ENCODE data around the gene RPA3.

The RPA3 gene

GRCh38 chr7:7736671-7737070 is 18.3 kb upstream of the RPA3 start:
- no peak for TF ChIP-seq EGR1 (IDR thresholded peaks at IDR 0.05)
- TF ChIP-seq RAD21 (IDR thresholded peaks at IDR 0.05; ENCODE audit: low read depth): no peak
- TF ChIP-seq YY1 (IDR thresholded peaks at IDR 0.05; ENCODE audit: low read depth): no peak
- TF ChIP-seq FOXM1 (IDR thresholded peaks at IDR 0.05; ENCODE audit: borderline replicate concordance, low read depth): no peak
- TF ChIP-seq CREB1 (IDR thresholded peaks at IDR 0.05; ENCODE audit: low read depth): no peak
- no peak for TF ChIP-seq ZBTB7A (IDR thresholded peaks at IDR 0.05; ENCODE audit: low read depth)
- TF ChIP-seq TCF12 (IDR thresholded peaks at IDR 0.05; ENCODE audit: low read depth): no peak
- TF ChIP-seq TEAD4 (IDR thresholded peaks at IDR 0.05): no peak
- TF ChIP-seq CEBPB (IDR thresholded peaks at IDR 0.05): no peak
- no peak for TF ChIP-seq REST (IDR thresholded peaks at IDR 0.05; ENCODE audit: low read depth)
- TF ChIP-seq TAF1 (IDR thresholded peaks at IDR 0.05; ENCODE audit: low read depth): no peak
- no peak for TF ChIP-seq EP300 (IDR thresholded peaks at IDR 0.05; ENCODE audit: borderline replicate concordance)
- TF ChIP-seq USF1 (IDR thresholded peaks at IDR 0.05): no peak
- TF ChIP-seq MAX (IDR thresholded peaks at IDR 0.05): no peak
- TF ChIP-seq NFIC (IDR thresholded peaks at IDR 0.05): no peak

- no peak for TF ChIP-seq FOXM1 (IDR thresholded peaks at IDR 0.05; ENCODE audit: borderline replicate concordance, low read depth)
- TF ChIP-seq TCF12 (IDR thresholded peaks at IDR 0.05; ENCODE audit: low read depth): no peak
- TF ChIP-seq TEAD4 (IDR thresholded peaks at IDR 0.05): no peak
- no peak for TF ChIP-seq RAD21 (IDR thresholded peaks at IDR 0.05; ENCODE audit: low read depth)
- TF ChIP-seq ZBTB7A (IDR thresholded peaks at IDR 0.05; ENCODE audit: low read depth): no peak
Observed at GRCh38 chr7:7732621-7733281, 14.3 kb upstream of the RPA3 start.

GRCh38 chr7:7731732-7732131 is 13.3 kb upstream of the RPA3 start:
- TF ChIP-seq TEAD4 (IDR thresholded peaks at IDR 0.05) (no peak), ZBTB7A (IDR thresholded peaks at IDR 0.05; ENCODE audit: low read depth) (no peak), EGR1 (IDR thresholded peaks at IDR 0.05) (no peak), RAD21 (IDR thresholded peaks at IDR 0.05; ENCODE audit: low read depth) (no peak), TAF1 (IDR thresholded peaks at IDR 0.05; ENCODE audit: low read depth) (no peak)

- no peak for TF ChIP-seq EP300 (IDR thresholded peaks at IDR 0.05; ENCODE audit: borderline replicate concordance)
- TF ChIP-seq TCF12 (IDR thresholded peaks at IDR 0.05; ENCODE audit: low read depth): no peak
- no peak for TF ChIP-seq CEBPB (IDR thresholded peaks at IDR 0.05)
- TF ChIP-seq USF1 (IDR thresholded peaks at IDR 0.05): no peak
- no peak for TF ChIP-seq MAX (IDR thresholded peaks at IDR 0.05)
- no peak for TF ChIP-seq NFIC (IDR thresholded peaks at IDR 0.05)
Observed at GRCh38 chr7:7720750-7721621, 2.6 kb upstream of the RPA3 start.

- TF ChIP-seq EGR1 (IDR thresholded peaks at IDR 0.05) (no peak), YY1 (IDR thresholded peaks at IDR 0.05; ENCODE audit: low read depth) (no peak), FOXM1 (IDR thresholded peaks at IDR 0.05; ENCODE audit: borderline replicate concordance, low read depth) (no peak), RAD21 (IDR thresholded peaks at IDR 0.05; ENCODE audit: low read depth) (no peak), MAX (IDR thresholded peaks at IDR 0.05) (no peak), EP300 (IDR thresholded peaks at IDR 0.05; ENCODE audit: borderline replicate concordance) (no peak), NFIC (IDR thresholded peaks at IDR 0.05) (no peak), CREB1 (IDR thresholded peaks at IDR 0.05; ENCODE audit: low read depth) (no peak), ZBTB7A (IDR thresholded peaks at IDR 0.05; ENCODE audit: low read depth) (no peak), REST (IDR thresholded peaks at IDR 0.05; ENCODE audit: low read depth) (no peak), TCF12 (IDR thresholded peaks at IDR 0.05; ENCODE audit: low read depth) (no peak), TAF1 (IDR thresholded peaks at IDR 0.05; ENCODE audit: low read depth) (no peak), CEBPB (IDR thresholded peaks at IDR 0.05) (no peak), USF1 (IDR thresholded peaks at IDR 0.05) (no peak), TEAD4 (IDR thresholded peaks at IDR 0.05) (no peak)
Observed at GRCh38 chr7:7720193-7720592, 1.8 kb upstream of the RPA3 start.

All from Ishikawa (cell line).